Gastroesophageal sphincter (tissue), 4 donors: ENCODE measurements around the gene VEGFA. TPM values are rescaled to one million over a fixed set of nuclear protein-coding genes. Genes with fewer than 3 reads are reported as not detected.

Experiments
- ATAC-seq: fragments of 150-250 bp; one replicate; pipeline ENCODE4 v1.9.1; 2016; ENCODE audit warnings: mild to moderate bottlenecking, moderate library complexity
- H3K27ac ChIP-seq, 4 donors: fragments of 200-600 bp; sonication (generic) in 3 of 4; 1 replicate in 3 of 4; 2 replicates in 1 of 4; pipeline ENCODE4 v1.5.1; 2016 to 2019
- H3K27me3 ChIP-seq: fragments of 200-600 bp; sonication (generic); one replicate; pipeline ENCODE4 v1.5.1; 2019
- H3K36me3 ChIP-seq, 2 donors: fragments of 200-600 bp; sonication (generic); one replicate each; pipeline ENCODE4 v1.5.1; 2019; ENCODE audit warnings: control low read depth in 1 of 2
- H3K4me1 ChIP-seq, 3 donors: fragments of 200-600 bp; sonication (generic); 1 replicate in 2 of 3; 2 replicates in 1 of 3; pipeline ENCODE4 v1.5.1; 2016 to 2019; ENCODE audit warnings: control low read depth in 2 of 3
- H3K4me3 ChIP-seq, 2 donors: fragments of 200-600 bp; sonication (generic); one replicate each; pipeline ENCODE4 v1.5.1; 2019; ENCODE audit warnings: mild to moderate bottlenecking in 1 of 2, moderate library complexity in 1 of 2
- H3K9me3 ChIP-seq, 3 donors: fragments of 200-600 bp; sonication (generic); one replicate each; pipeline ENCODE4 v1.5.1; 2017 to 2019; ENCODE audit warnings: control low read depth in 2 of 3
- EP300 ChIP-seq: sonication (generic); formaldehyde crosslinking; IDR thresholded peaks from one replicate; pipeline ENCODE4 v1.6.1; 2017; ENCODE audit warnings: antibody characterized with exemption, mild to moderate bottlenecking
- POLR2A ChIP-seq, 2 donors: fragments of 450-650 bp; IDR thresholded peaks; one replicate each; pipeline ENCODE4 v1.6.1; 2017; ENCODE audit warnings: antibody characterized with exemption in 2 of 2, mild to moderate bottlenecking in 2 of 2, moderate library complexity in 1 of 2
- POLR2AphosphoS5 ChIP-seq: sonication (generic); formaldehyde crosslinking; IDR thresholded peaks from one replicate; pipeline ENCODE4 v1.6.1; 2017; ENCODE audit warnings: antibody characterized with exemption
- WGBS, 2 donors: methylation state at CpG; one replicate each; pipeline ENCODE4 v1.1.5; 2018; ENCODE audit warnings: low coverage in 1 of 2; 5-methylcytosine and 5-hydroxymethylcytosine counted together
- total RNA-seq, 4 donors: library from RNA; depleted of rRNA; stranded (reverse); fragments of >200 nt; gene quantifications; one replicate each; pipeline ENCODE4 v1.1.0, GENCODE V29; 2016
- TF ChIP-seq, protein P1 (sequence below), 4 experiments: fragments of 200-600 bp in 2 of 4; fragments of 450-650 bp in 2 of 4; sonication (generic) in 1 of 4; IDR thresholded peaks; one replicate each; pipeline ENCODE4 v1.5.1; 2017 to 2019; ENCODE audit warnings: antibody characterized with exemption in 4 of 4, mild to moderate bottlenecking in 2 of 4, moderate library complexity in 2 of 4

Gene VEGFA
- total RNA-seq, 4 donors from 2014 or later, result 32.2 to 66.2 (median 40.1) TPM

DNA sequence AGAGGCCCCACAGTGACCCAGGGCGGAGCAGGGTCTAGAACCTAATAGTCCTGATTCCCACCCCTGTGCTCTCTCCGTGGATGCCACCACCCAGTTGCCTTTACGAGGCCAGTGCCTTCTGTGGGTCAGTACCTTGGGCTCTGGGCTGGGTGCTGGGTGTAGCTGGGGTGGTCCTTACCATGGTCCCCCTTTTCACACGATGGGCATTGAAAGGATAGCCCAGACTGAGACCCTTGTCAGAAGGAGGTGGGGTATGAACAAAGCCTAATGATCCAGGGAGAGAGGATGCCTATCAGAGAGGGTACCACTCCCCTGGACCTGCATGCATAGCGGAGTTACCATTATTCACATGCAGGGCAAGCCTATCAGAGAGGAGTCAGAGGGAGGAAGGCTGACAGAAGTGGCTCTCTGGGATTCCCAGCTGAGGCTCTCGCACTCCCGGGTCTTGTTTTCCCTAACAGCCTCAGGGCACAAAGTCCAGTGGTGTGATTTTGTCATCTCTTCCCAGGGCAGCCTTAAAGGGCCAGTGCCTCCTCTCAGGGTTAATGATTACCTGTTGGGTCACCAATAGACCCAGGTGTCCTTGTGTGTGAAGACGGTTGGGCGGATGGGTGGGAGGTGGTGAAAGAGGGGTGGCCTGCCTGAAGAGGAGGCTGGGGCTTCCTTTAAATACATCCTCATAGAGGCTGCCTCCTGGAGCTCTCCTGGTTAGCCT lies 36.2 kb downstream of the VEGFA start:
- no peak for TF ChIP-seq POLR2AphosphoS5
- H3K4me1 ChIP-seq, result no peaks in the 10 kb centered on the region
- H3K9me3 ChIP-seq, result no peaks in the 10 kb centered on the region
- H3K36me3 ChIP-seq, result no peaks in the 10 kb centered on the region
- H3K4me3 ChIP-seq, result no peak overlapping the region
- no peaks in the 10 kb centered on the region for H3K27me3 ChIP-seq
- H3K27ac ChIP-seq, result no peak overlapping the region
- WGBS, 2 donors, result 20% methylated on average over 1 of the region's 9 CpGs; no CpG with 5 or more reads in 1 of the 2 donors
- ATAC-seq, result no peak

DNA sequence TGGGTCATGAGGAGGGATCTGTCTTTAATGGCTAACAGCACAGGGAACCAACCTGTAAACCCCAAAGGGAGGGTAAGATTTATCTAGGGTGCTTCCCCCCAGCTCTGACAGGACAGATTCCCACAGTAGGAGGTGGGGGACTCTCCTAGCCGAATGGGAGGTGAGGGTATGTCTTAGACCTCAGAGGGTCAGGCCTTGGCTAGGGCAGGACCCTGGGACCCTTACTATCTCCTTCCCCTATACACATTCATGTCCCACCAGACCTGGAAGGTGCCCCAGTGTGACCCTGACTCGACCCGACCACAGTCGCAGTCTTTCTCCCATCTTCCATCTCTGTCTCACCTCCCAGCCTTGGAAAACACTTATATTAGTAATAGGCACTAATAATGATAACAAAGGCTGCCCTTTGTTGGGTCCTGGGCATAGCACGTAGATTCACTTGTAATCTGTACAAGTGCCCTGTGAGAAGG lies 36.8 kb downstream of the VEGFA start:
- Histone ChIP-seq H3K27me3 (no peaks in the 10 kb centered on the region), H3K4me3 (no peak overlapping the region), H3K4me1 (no peaks in the 10 kb centered on the region), H3K27ac (no peak overlapping the region), H3K36me3 (no peaks in the 10 kb centered on the region), H3K9me3 (no peaks in the 10 kb centered on the region)
- 76 to 83% methylated on average over 1 to 5 of the region's 5 CpGs for WGBS, 2 donors
- TF ChIP-seq POLR2AphosphoS5 (no peak), EP300 (no peak), POLR2A (IDR thresholded peaks at IDR 0.05) (no peak)
- TF ChIP-seq, protein P1, sequence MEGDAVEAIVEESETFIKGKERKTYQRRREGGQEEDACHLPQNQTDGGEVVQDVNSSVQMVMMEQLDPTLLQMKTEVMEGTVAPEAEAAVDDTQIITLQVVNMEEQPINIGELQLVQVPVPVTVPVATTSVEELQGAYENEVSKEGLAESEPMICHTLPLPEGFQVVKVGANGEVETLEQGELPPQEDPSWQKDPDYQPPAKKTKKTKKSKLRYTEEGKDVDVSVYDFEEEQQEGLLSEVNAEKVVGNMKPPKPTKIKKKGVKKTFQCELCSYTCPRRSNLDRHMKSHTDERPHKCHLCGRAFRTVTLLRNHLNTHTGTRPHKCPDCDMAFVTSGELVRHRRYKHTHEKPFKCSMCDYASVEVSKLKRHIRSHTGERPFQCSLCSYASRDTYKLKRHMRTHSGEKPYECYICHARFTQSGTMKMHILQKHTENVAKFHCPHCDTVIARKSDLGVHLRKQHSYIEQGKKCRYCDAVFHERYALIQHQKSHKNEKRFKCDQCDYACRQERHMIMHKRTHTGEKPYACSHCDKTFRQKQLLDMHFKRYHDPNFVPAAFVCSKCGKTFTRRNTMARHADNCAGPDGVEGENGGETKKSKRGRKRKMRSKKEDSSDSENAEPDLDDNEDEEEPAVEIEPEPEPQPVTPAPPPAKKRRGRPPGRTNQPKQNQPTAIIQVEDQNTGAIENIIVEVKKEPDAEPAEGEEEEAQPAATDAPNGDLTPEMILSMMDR (IDR thresholded peaks at IDR 0.05), result no peak
- ATAC-seq, result no peak

DNA sequence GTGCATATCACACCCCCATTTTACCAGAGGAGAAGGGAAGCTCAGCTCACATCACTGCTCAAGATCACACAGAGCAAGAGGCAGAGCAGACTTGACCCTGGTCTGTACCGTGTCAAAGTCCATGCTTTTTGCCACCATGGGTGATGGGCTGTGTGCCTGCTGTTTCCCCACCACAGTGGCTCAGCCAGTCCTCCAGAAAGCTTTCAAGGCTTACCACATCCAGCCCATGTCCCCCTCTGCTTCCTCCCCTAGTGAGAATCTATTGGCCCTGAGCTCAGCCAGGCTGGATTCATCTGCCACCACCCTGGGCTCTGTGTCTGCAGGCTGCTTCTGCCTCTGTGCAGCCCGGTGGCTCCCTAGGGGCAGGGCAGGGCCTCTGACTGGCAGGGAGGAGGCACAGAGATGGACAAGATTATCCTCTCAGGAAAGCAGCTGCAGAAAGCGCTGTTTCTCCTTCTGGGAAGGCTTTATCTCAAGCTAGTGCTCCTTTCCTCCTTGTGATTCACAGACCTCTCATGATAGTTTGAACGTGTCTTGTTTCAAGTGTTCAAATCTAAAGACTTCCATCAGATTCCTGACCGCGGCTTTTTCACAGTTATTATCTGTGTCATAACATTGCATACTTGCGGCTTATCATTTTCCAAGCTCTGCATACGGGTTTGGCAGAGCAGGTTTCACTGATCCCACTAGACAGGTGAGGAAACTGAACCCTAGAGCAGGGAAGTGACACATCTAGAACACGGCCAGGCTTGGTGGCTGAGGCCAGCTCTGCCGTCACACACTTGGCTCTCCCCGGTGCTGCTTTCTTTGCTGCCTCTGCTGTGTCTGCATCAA lies 37.4 kb downstream of the VEGFA start:
- H3K36me3 ChIP-seq, result no peaks in the 10 kb centered on the region
- 55 to 67% methylated on average over 4 to 9 of the region's 11 CpGs for WGBS, 2 donors
- H3K9me3 ChIP-seq, result no peaks in the 10 kb centered on the region
- no peak for ATAC-seq
- no peak overlapping the region for H3K4me3 ChIP-seq
- TF ChIP-seq EP300 (no peak), POLR2A (IDR thresholded peaks at IDR 0.05) (no peak), POLR2AphosphoS5 (no peak)
- TF ChIP-seq, protein P1 (IDR thresholded peaks at IDR 0.05), result no peak
- H3K27ac ChIP-seq, result no peak overlapping the region
- no peaks in the 10 kb centered on the region for H3K4me1 ChIP-seq
- no peaks in the 10 kb centered on the region for H3K27me3 ChIP-seq

DNA sequence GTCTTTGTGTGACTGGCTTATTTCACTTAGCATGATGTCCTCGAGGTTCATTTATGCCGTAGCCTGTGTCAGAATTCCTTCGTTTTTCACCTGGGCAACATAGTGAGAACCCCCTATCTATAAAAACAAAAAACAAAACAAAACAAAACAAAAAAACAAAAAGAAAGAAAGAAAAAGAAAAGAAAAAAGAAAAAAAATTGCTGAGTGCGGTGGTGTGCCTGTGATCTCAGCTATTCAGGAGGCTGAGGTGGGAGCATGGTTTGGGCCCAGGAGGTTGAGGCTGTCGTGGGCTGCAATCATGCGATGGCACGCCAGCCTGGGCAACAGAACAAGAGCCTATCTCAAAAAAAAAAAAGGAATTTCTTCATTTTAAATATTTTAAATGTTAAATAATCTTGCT lies 38.4 kb downstream of the VEGFA start:
- no peaks in the 10 kb centered on the region for H3K36me3 ChIP-seq
- no peak overlapping the region for H3K4me3 ChIP-seq
- H3K9me3 ChIP-seq, result no peaks in the 10 kb centered on the region
- no peak overlapping the region for H3K27ac ChIP-seq
- WGBS, 2 donors, result 89 to 94% methylated on average over 3 to 6 of the region's 7 CpGs
- TF ChIP-seq EP300 (no peak), POLR2A (IDR thresholded peaks at IDR 0.05) (no peak), POLR2AphosphoS5 (no peak)
- TF ChIP-seq, protein P1 (IDR thresholded peaks at IDR 0.05), result no peak
- no peak for ATAC-seq
- H3K4me1 ChIP-seq, result peaks cover 0 to 3% (median 0%) of the 10 kb centered on the region in 3 donors
- no peaks in the 10 kb centered on the region for H3K27me3 ChIP-seq

DNA sequence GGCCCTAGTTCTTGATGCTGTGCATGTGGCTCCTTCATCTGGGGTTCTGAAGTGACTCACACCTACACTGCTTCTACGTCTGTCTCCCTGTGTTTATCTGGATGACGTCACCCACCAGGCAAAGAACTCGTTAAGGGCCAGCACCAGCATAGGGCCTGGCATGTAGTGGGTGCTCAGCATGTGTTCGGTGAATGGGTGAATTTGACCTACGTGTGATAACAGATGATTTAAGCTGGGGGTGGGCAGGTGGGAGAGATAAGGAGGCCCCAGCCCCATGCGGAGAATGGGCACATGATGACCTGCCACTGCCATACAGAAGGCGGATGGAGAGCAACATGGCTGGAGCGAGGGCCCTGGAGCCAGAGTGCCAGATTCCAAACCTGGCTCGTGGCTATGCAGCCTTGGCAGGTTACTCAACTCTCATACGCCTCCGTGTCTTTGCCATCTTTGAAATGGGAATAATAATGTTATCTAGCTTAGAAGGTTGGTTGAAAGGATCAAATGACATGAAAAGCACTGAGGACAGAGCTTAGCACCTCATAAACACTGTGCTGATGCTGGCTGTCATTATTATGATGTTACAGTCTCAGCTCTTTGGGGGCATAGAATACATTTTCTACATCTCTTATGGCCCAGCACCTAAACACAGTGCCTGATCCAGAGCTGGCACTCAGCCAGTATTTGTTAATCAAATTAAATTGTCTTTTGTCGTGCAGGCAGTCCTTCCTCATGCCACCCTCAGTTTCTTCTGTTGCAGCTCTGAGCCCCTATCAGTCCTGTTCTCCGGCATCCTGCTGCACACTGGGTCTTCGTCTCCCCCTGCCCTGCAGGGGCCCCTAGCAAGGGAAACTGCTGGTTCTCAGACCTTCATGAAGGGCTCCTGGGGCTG lies 39.6 kb downstream of the VEGFA start:
- WGBS, 2 donors, result 40 to 66% methylated on average over 1 to 14 of the region's 14 CpGs
- TF ChIP-seq POLR2A (IDR thresholded peaks at IDR 0.05), result no peak
- Histone ChIP-seq H3K4me1 (peaks cover 0 to 3% (median 0%) of the 10 kb centered on the region in 3 donors), H3K36me3 (no peaks in the 10 kb centered on the region), H3K9me3 (no peaks in the 10 kb centered on the region), H3K4me3 (no peak overlapping the region), H3K27ac (no peak overlapping the region), H3K27me3 (no peaks in the 10 kb centered on the region)
- no peak for ATAC-seq
